Activated naive CD4-positive, alpha-beta T cell treated with anti-CD3 and anti-CD28 coated beads, Interleukin-2, amount 50 U/mL, for 72 hours (primary cell): ENCODE data around the gene LRRC58. TPM values are rescaled to one million over a fixed set of nuclear protein-coding genes. Genes with fewer than 3 reads are reported as not detected.
"Not testable (repeated sequence)": the region's sequence is repeated elsewhere in the genome, so short reads cannot be mapped to it uniquely, and the experiment has no call there.

Experiments used
- ATAC-seq, 2 donors: fragments of 150-1000 bp; cut with Tn5 transposase; 2 replicates each; pipeline ENCODE4 v1.10.0; 2021; ENCODE audit warnings: mild to moderate bottlenecking in 2 of 2, moderate library complexity in 2 of 2
- DNase-seq, 2 donors: peaks; one replicate each; pipeline ENCODE4 v3.0.0; 2021 to 2022; ENCODE audit warnings: low spot score in 2 of 2
- H3K27ac Mint-ChIP-seq, 2 donors: one replicate each; pipeline ENCODE4 v1.8.0; 2022; ENCODE audit warnings: mild to moderate bottlenecking in 2 of 2, mixed read lengths in 2 of 2
- H3K36me3 Mint-ChIP-seq, 2 donors: one replicate each; pipeline ENCODE4 v1.8.0; 2022; ENCODE audit warnings: mixed read lengths in 2 of 2
- H3K9me3 Mint-ChIP-seq, 2 donors: one replicate each; pipeline ENCODE4 v1.8.0; 2022; ENCODE audit warnings: mixed read lengths in 2 of 2
- total RNA-seq, 2 donors: library from RNA; stranded (reverse); gene quantifications; one replicate each; pipeline ENCODE4 v1.2.3, GENCODE V29; 2022

The LRRC58 gene
- total RNA-seq, 2 donors from 2014 or later = 22.4 to 23.7 TPM

GRCh38 chr3:120350401-120350941, 1.3 kb upstream of the LRRC58 start:
- no peak overlapping the region for H3K27ac Mint-ChIP-seq
- DNase-seq = no peak

GRCh38 chr3:120349855-120350125, 636 bp upstream of the LRRC58 start:
- peak overlapping the region; percentile 92 to 96 for H3K27ac Mint-ChIP-seq
- H3K9me3 Mint-ChIP-seq = no peaks in the 10 kb centered on the region
- H3K36me3 Mint-ChIP-seq = peaks cover 22 to 31% of the 10 kb centered on the region in 2 donors
- no peak for ATAC-seq
- no peak for DNase-seq

More at GRCh38 chr3:120350401-120350941, 1.3 kb upstream of the LRRC58 start:
- Mint-ChIP-seq H3K9me3 (no peaks in the 10 kb centered on the region), H3K36me3 (peaks cover 22 to 29% of the 10 kb centered on the region in 2 donors)
- no peak for ATAC-seq

GRCh38 chr3:120348065-120348990, 826 bp downstream of the LRRC58 start:
- peak; percentile 46 to 51 for ATAC-seq

GRCh38 chr3:120344349-120344748, 4.8 kb downstream of the LRRC58 start:
- DNase-seq (no peak), ATAC-seq (peak; percentile 33 to 75)
- Mint-ChIP-seq H3K9me3 (peaks cover 7 to 14% of the 10 kb centered on the region in 2 donors), H3K36me3 (peaks cover 46 to 62% of the 10 kb centered on the region in 2 donors), H3K27ac (peak overlapping the region; percentile 43 to 94)

More at GRCh38 chr3:120348065-120348990, 826 bp downstream of the LRRC58 start:
- peak in 1 of 2 donors; percentile 54 for DNase-seq
- Mint-ChIP-seq H3K9me3 (no peaks in the 10 kb centered on the region), H3K27ac (peak overlapping the region; percentile 51 to 92), H3K36me3 (peaks cover 30 to 31% of the 10 kb centered on the region in 2 donors)

- ATAC-seq = no peak
- DNase-seq = no peak
- Mint-ChIP-seq H3K36me3 (peaks cover 30 to 57% of the 10 kb centered on the region in 2 donors), H3K9me3 (peaks cover 7 to 18% of the 10 kb centered on the region in 2 donors), H3K27ac (no peak overlapping the region)
Measured at GRCh38 chr3:120341658-120342346, 7.4 kb downstream of the LRRC58 start.

- Mint-ChIP-seq H3K9me3 (peaks cover 7 to 18% of the 10 kb centered on the region in 2 donors), H3K27ac (peak overlapping the region in 1 of 2 donors; percentile 47), H3K36me3 (peaks cover 20 to 52% of the 10 kb centered on the region in 2 donors)
- ATAC-seq = no peak
- no peak for DNase-seq
Measured at GRCh38 chr3:120339362-120339761, 9.8 kb downstream of the LRRC58 start.

GRCh38 chr3:120338517-120338916, 10.6 kb downstream of the LRRC58 start:
- ATAC-seq (peak; percentile 99), DNase-seq (peak in 1 of 2 donors; percentile 21)
- Mint-ChIP-seq H3K9me3 (peaks cover 7 to 18% of the 10 kb centered on the region in 2 donors), H3K36me3 (peaks cover 25 to 52% of the 10 kb centered on the region in 2 donors), H3K27ac (peak overlapping the region; percentile 8 to 47)

GRCh38 chr3:120332646-120333045, 16.5 kb downstream of the LRRC58 start:
- Mint-ChIP-seq H3K27ac (no peak overlapping the region), H3K9me3 (no peaks in the 10 kb centered on the region), H3K36me3 (peaks cover 15 to 17% of the 10 kb centered on the region in 2 donors)
- ATAC-seq (no peak), DNase-seq (no peak)

GRCh38 chr3:120331076-120331475, 18.1 kb downstream of the LRRC58 start:
- no peak for ATAC-seq
- H3K36me3 Mint-ChIP-seq = peaks cover 17 to 18% of the 10 kb centered on the region in 2 donors
- no peak overlapping the region for H3K27ac Mint-ChIP-seq
- no peaks in the 10 kb centered on the region for H3K9me3 Mint-ChIP-seq
- DNase-seq = no peak

GRCh38 chr3:120326784-120327183, 22.4 kb downstream of the LRRC58 start:
- H3K27ac Mint-ChIP-seq = no peak overlapping the region
- ATAC-seq (no peak), DNase-seq (no peak)
- peaks cover 3 to 6% of the 10 kb centered on the region in 2 donors for H3K9me3 Mint-ChIP-seq
- H3K36me3 Mint-ChIP-seq = peaks cover 25 to 26% of the 10 kb centered on the region in 2 donors

GRCh38 chr3:120324190-120324589, 25.0 kb downstream of the LRRC58 start:
- Mint-ChIP-seq H3K9me3 (peaks cover 4 to 10% of the 10 kb centered on the region in 2 donors), H3K36me3 (peaks cover 27 to 32% of the 10 kb centered on the region in 2 donors), H3K27ac (no peak overlapping the region)
- DNase-seq (no peak), ATAC-seq (no peak)

- not testable (repeated sequence) for H3K27ac Mint-ChIP-seq, DNase-seq
- peaks cover 5 to 10% of the 10 kb centered on the region in 2 donors for H3K9me3 Mint-ChIP-seq
- ATAC-seq = peak in 1 of 2 donors; percentile 62
- peaks cover 29 to 34% of the 10 kb centered on the region in 2 donors for H3K36me3 Mint-ChIP-seq
Measured at GRCh38 chr3:120323761-120324160, 25.4 kb downstream of the LRRC58 start.

- DNase-seq (no peak), ATAC-seq (peak in 1 of 2 donors; percentile 61)
- peaks cover 33 to 35% of the 10 kb centered on the region in 2 donors for H3K36me3 Mint-ChIP-seq
- no peak overlapping the region for H3K27ac Mint-ChIP-seq
- peaks cover 8 to 13% of the 10 kb centered on the region in 2 donors for H3K9me3 Mint-ChIP-seq
Measured at GRCh38 chr3:120311863-120312794, 37.0 kb downstream of the LRRC58 start.

GRCh38 chr3:120306519-120307455, 42.4 kb downstream of the LRRC58 start:
- H3K36me3 Mint-ChIP-seq = peaks cover 0 to 5% of the 10 kb centered on the region in 2 donors
- peaks cover 0 to 3% of the 10 kb centered on the region in 2 donors for H3K9me3 Mint-ChIP-seq
- DNase-seq (no peak), ATAC-seq (no peak)
- H3K27ac Mint-ChIP-seq = no peak overlapping the region

GRCh38 chr3:120304616-120305015, 44.5 kb downstream of the LRRC58 start:
- no peak for ATAC-seq
- no peak overlapping the region for H3K27ac Mint-ChIP-seq
- peaks cover 0 to 3% of the 10 kb centered on the region in 2 donors for H3K9me3 Mint-ChIP-seq
- no peak for DNase-seq
- H3K36me3 Mint-ChIP-seq = peaks cover 0 to 5% of the 10 kb centered on the region in 2 donors
